K562 (cell line): ENCODE results near the gene AP1G2. TPM values are rescaled to one million over a fixed set of nuclear protein-coding genes. Genes with fewer than 3 reads are reported as not detected.

Source experiments
- ATAC-seq: fragments of 200-7000 bp; cut with Tn5 transposase; 3 replicates; pipeline ENCODE4 v1.9.1; 2020; ENCODE audit warnings: moderate library complexity
- BruUV-seq: library from RNA; stranded (reverse); fragments of 400-500 nt; replicated peaks from 2 replicates; lab custom pipeline; 2021; lab: Mats Ljungman, UMichigan
- CTCF ChIA-PET: fragments of 300-600 bp; formaldehyde crosslinking; extraction: SDS; loops from one replicate; lab custom pipeline; 2021; ENCODE audit warnings: low intra/inter-chr PET ratio; lab: Yijun Ruan, JAX
- POLR2A ChIA-PET: fragments of 300-600, 350-650 bp; sonication (Branson Sonifier 250); formaldehyde crosslinking; extraction: SDS; loops from one replicate; lab custom pipeline; 2021; ENCODE audit warnings: antibody characterized with exemption, inconsistent platforms; lab: Yijun Ruan, JAX
- DNase-seq, 4 experiments: peaks; one replicate each; pipeline versions ENCODE4 v3.0.0 to v3.0.0-alpha.2; 2011 to 2018; ENCODE audit warnings: low spot score in 3 of 4, mixed read lengths in 3 of 4; ENCODE audit errors: extremely low read depth in 1 of 4
- FAIRE-seq: peaks from 2 replicates; lab custom pipeline; 2011; peaks lifted over from hg19 to GRCh38; lab: Jason Lieb, UNC
- H2AFZ ChIP-seq: 2 replicates; pipeline ENCODE4 v1.6.0; 2011; ENCODE audit warnings: low read depth, low read length, control low read depth, inconsistent platforms
- H3K27ac ChIP-seq: fragments of 200-600 bp; 3 replicates; pipeline ENCODE4 v1.8.0; 2011; ENCODE audit warnings: low read depth, mild to moderate bottlenecking, control low read depth, inconsistent platforms, low read length, moderate library complexity, mixed read lengths; ENCODE audit errors: extremely low read depth
- H3K27me3 ChIP-seq, 2 experiments: fragments of 300-600 bp in 1 of 2; 2 replicates in 1 of 2; 3 replicates in 1 of 2; pipeline versions ENCODE4 v1.6.0 to v1.8.0; 2011; ENCODE audit warnings: inconsistent platforms in 2 of 2, low read length in 2 of 2, mild to moderate bottlenecking in 1 of 2, mixed read lengths in 1 of 2, moderate library complexity in 1 of 2; ENCODE audit not compliant: control insufficient read depth in 2 of 2, insufficient read depth in 2 of 2
- H3K36me3 ChIP-seq: fragments of 300-600 bp; 3 replicates; pipeline ENCODE4 v1.8.0; 2011; ENCODE audit warnings: mild to moderate bottlenecking, low read length, inconsistent platforms; ENCODE audit not compliant: control insufficient read depth, insufficient read depth
- H3K4me1 ChIP-seq, 2 experiments: fragments of 200-600 bp in 1 of 2; replicated peaks in 1 of 2; 2 replicates in 1 of 2; 3 replicates in 1 of 2; pipeline versions ENCODE4 v1.5.1 to v1.8.0; 2011; ENCODE audit warnings: inconsistent platforms in 2 of 2, low read length in 2 of 2, mild to moderate bottlenecking in 1 of 2, mixed read lengths in 1 of 2, moderate library complexity in 1 of 2; ENCODE audit not compliant: control insufficient read depth in 2 of 2, insufficient read depth in 2 of 2
- H3K4me2 ChIP-seq: 2 replicates; pipeline ENCODE4 v1.6.1; 2011; ENCODE audit warnings: low read length, control low read depth, inconsistent platforms, mixed read lengths; ENCODE audit not compliant: insufficient read depth
- H3K4me3 ChIP-seq: fragments of 200-600 bp; sonication (generic), shearing (Covaris generic); 2 replicates; pipeline ENCODE4 v1.5.1; 2016; ENCODE audit warnings: control low read depth, inconsistent platforms
- H3K79me2 ChIP-seq: fragments of 200-600 bp; 3 replicates; pipeline ENCODE4 v1.8.0; 2011; ENCODE audit warnings: low read length, inconsistent platforms; ENCODE audit not compliant: control insufficient read depth, insufficient read depth
- H3K9ac ChIP-seq, 2 experiments: 2 replicates each; pipeline versions ENCODE4 v1.6.0 to v1.6.1; 2011; ENCODE audit warnings: low read depth in 2 of 2, low read length in 2 of 2, control low read depth in 1 of 2, inconsistent platforms in 1 of 2, mild to moderate bottlenecking in 1 of 2, mixed read lengths in 1 of 2; ENCODE audit not compliant: insufficient read depth in 1 of 2
- H3K9me1 ChIP-seq: one replicate; pipeline ENCODE4 v1.6.0; 2011; ENCODE audit warnings: inconsistent platforms, mild to moderate bottlenecking, low read length, moderate library complexity; ENCODE audit not compliant: control insufficient read depth, insufficient read depth
- H3K9me3 ChIP-seq: replicated peaks from 2 replicates; pipeline ENCODE4 v1.5.1; 2011; ENCODE audit warnings: low read depth, low read length, inconsistent platforms; ENCODE audit not compliant: control insufficient read depth, insufficient read depth
- H4K20me1 ChIP-seq: replicated peaks from 2 replicates; pipeline ENCODE4 v1.6.1; 2011; ENCODE audit warnings: low read length, inconsistent platforms, mixed read lengths; ENCODE audit not compliant: control insufficient read depth, insufficient read depth
- BRD9 ChIP-seq: fragments of 450-650 bp; IDR thresholded peaks from 2 replicates; pipeline ENCODE4 v1.6.1; 2018; ENCODE audit warnings: low read depth; ENCODE audit not compliant: partially characterized antibody
- BRF1 ChIP-seq: IDR thresholded peaks from 3 replicates; pipeline ENCODE4 v1.6.1; 2011; ENCODE audit warnings: borderline replicate concordance, mild to moderate bottlenecking; ENCODE audit not compliant: insufficient read length; ENCODE audit errors: extremely low read depth
- GATAD2B ChIP-seq: fragments of 450-650 bp; IDR thresholded peaks from 2 replicates; pipeline ENCODE4 v1.6.1; 2017; ENCODE audit warnings: mild to moderate bottlenecking, borderline replicate concordance
- KHSRP ChIP-seq: fragments of 450-650 bp; IDR thresholded peaks from 2 replicates; pipeline ENCODE4 v1.6.1; 2017
- KLF6 ChIP-seq: fragments of 250-450 bp; sonication (Bioruptor Pico); IDR thresholded peaks from 2 replicates; pipeline ENCODE4 v1.4.0; 2020; ENCODE audit warnings: mild to moderate bottlenecking, moderate library complexity, borderline replicate concordance
- LEF1 ChIP-seq: fragments of 450-650 bp; IDR thresholded peaks from 2 replicates; pipeline ENCODE4 v1.6.1; 2016; ENCODE audit warnings: mild to moderate bottlenecking
- MAFG ChIP-seq: fragments of 450-650 bp; conservative IDR thresholded peaks from 2 replicates; pipeline ENCODE4 v1.6.1; 2016; ENCODE audit warnings: missing genetic modification characterization, missing compliant biosample characterization
- NFE2L1 ChIP-seq: fragments of 450-650 bp; IDR thresholded peaks from 2 replicates; pipeline ENCODE4 v1.6.1; 2016; ENCODE audit warnings: missing genetic modification characterization, low read depth, mild to moderate bottlenecking, missing compliant biosample characterization, moderate library complexity, borderline replicate concordance
- SRSF3 ChIP-seq: fragments of 200-400 bp; formaldehyde crosslinking; IDR thresholded peaks from 2 replicates; pipeline ENCODE4 v1.6.1; 2016; ENCODE audit warnings: mild to moderate bottlenecking, low read length, moderate library complexity; ENCODE audit not compliant: insufficient read depth
- VEZF1 ChIP-seq: fragments of 200-800 bp; sonication (Bioruptor generic); IDR thresholded peaks from 2 replicates; pipeline ENCODE4 v1.6.1; 2017; ENCODE audit warnings: missing genetic modification characterization, missing compliant biosample characterization
- ZFP36 ChIP-seq: fragments of 150-350 bp; IDR thresholded peaks from 2 replicates; pipeline ENCODE4 v1.6.1; 2018; ENCODE audit warnings: low read length, low read depth; ENCODE audit not compliant: partially characterized antibody
- ZMIZ1 ChIP-seq, 2 experiments: fragments of 150-350 bp in 1 of 2; IDR thresholded peaks; 2 replicates each; pipeline ENCODE4 v1.6.1; 2012 to 2016; ENCODE audit warnings: low read depth in 2 of 2, low read length in 2 of 2, mild to moderate bottlenecking in 1 of 2, moderate library complexity in 1 of 2
- ZNF347 ChIP-seq: fragments of 450-650 bp; formaldehyde crosslinking; IDR thresholded peaks from 2 replicates; pipeline ENCODE4 v1.4.0; 2020; ENCODE audit warnings: low read depth, mild to moderate bottlenecking, moderate library complexity
- ZNF707 ChIP-seq: fragments of 250-450 bp; sonication (Bioruptor Pico); conservative IDR thresholded peaks from 2 replicates; pipeline ENCODE4 v1.8.0; 2022; ENCODE audit warnings: inconsistent platforms, mild to moderate bottlenecking, moderate library complexity
- WGBS: fragments of 100-300 bp; shearing (Covaris generic); methylation state at CpG from one replicate; pipeline ENCODE4 v1.1.6; 2016; ENCODE audit warnings: low coverage, mixed read lengths; ENCODE audit not compliant: insufficient coverage; ENCODE audit errors: missing lambda C conversion rate; 5-methylcytosine and 5-hydroxymethylcytosine counted together
- in situ Hi-C: fragments of 300-500 bp; cut with MboI; formaldehyde crosslinking; loops from 4 replicates; pipeline ENCODE4 v1.15.0; 2018; ENCODE audit warnings: inconsistent platforms, mixed read lengths
- intact Hi-C: fragments of 100-400 bp; cut with micrococcal nuclease; formaldehyde crosslinking; loops from 2 replicates; pipeline ENCODE4 v1.14.2; 2022
- polyA plus RNA-seq, 8 experiments: library from polyadenylated mRNA; depleted of rRNA in 4 of 8; stranded (reverse) in 5 of 8; unstranded in 3 of 8; fragments of >200 nt; fragmentation: Nextera tagmentation in 2 of 8; fragmentation: Illumina TruSeq in 1 of 8; extraction: Ambion mirVana in 2 of 8; extraction: Trizol in 1 of 8; gene quantifications; 2 replicates each; pipeline versions ENCODE4 v1.2.1 to v1.2.3, GENCODE V29; 2011 to 2014; ENCODE audit warnings: inconsistent platforms in 1 of 8, missing spikeins in 1 of 8
- total RNA-seq, 7 experiments: library from RNA; depleted of rRNA in 6 of 7; stranded (reverse); fragments of >200 nt in 6 of 7; fragmentation: Illumina TruSeq in 2 of 7; extraction: Trizol in 2 of 7; gene quantifications; 2 replicates each; pipeline versions ENCODE4 v1.2.1 to v1.2.3, GENCODE V29; 2011 to 2021; ENCODE audit warnings: low replicate concordance in 1 of 7
- TF ChIP-seq, protein P1 (sequence below): fragments of 450-650 bp; IDR thresholded peaks from 2 replicates; pipeline ENCODE4 v1.6.1; 2016; ENCODE audit warnings: low read depth, mild to moderate bottlenecking, moderate library complexity

AP1G2 gene
- total and polyA plus RNA-seq, 9 of the 15 experiments (the other 6 are each of a cell fraction or from before 2014, with no cell fraction given): 19.1 to 83.5 (median 33.3) TPM

- H3K27ac ChIP-seq: no peak overlapping the region
- in situ Hi-C loops: no loop called here
- ChIA-PET POLR2A (interaction anchor here (0.6 to 0.9 kb wide), 2 partner anchors 8 to 75 kb away, joined by 3 to 4 read pairs; no protein-coding TSS in a partner anchor), CTCF (no interaction called here)
- no peak for FAIRE-seq
- no peaks in the 10 kb centered on the region for H4K20me1 ChIP-seq
- H3K4me1 ChIP-seq: peaks cover 0 to 6% of the 10 kb centered on the region in 2 experiments; a peak in 2 of 5 replicates
- no peak overlapping the region for H2AFZ ChIP-seq
- no peaks in the 10 kb centered on the region for H3K9me1 ChIP-seq
- intact Hi-C loops: no loop called here
- no peak overlapping the region for H3K9ac ChIP-seq
- BruUV-seq: no TSS peak
- no peak for ATAC-seq
- H3K27me3 ChIP-seq: peaks cover 2 to 54% of the 10 kb centered on the region in 2 experiments; a peak in 3 of 5 replicates
- WGBS: 10% methylated on average over 15 of the region's 20 CpGs
- no peaks in the 10 kb centered on the region for H3K36me3 ChIP-seq
- H3K9me3 ChIP-seq: no peaks in the 10 kb centered on the region
- no peak overlapping the region for H3K4me3 ChIP-seq
- TF ChIP-seq LEF1 (no peak), ZMIZ1 (IDR thresholded peaks at IDR 0.05; ENCODE audit: low read depth in 2 of 2, low read length in 2 of 2) (no peak), MAFG (tag) (no peak), VEZF1 (CRISPR knock-in tag) (no peak), ZNF347 (CRISPR knock-in tag) (no peak), BRD9 (no peak), BRF1 (no peak), ZFP36 (no peak), NFE2L1 (tag) (no peak), ZNF707 (no peak), GATAD2B (no peak), KHSRP (no peak), SRSF3 (no peak), KLF6 (CRISPR knock-in tag) (no peak)
- TF ChIP-seq, protein P1, sequence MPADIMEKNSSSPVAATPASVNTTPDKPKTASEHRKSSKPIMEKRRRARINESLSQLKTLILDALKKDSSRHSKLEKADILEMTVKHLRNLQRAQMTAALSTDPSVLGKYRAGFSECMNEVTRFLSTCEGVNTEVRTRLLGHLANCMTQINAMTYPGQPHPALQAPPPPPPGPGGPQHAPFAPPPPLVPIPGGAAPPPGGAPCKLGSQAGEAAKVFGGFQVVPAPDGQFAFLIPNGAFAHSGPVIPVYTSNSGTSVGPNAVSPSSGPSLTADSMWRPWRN: no peak
- no peak for DNase-seq
- H3K4me2 ChIP-seq: no peak overlapping the region
- no peaks in the 10 kb centered on the region for H3K79me2 ChIP-seq
These were observed 45.6 kb downstream of the AP1G2 start for GRCh38 chr14:23521785-23522640.
